GM12801 (cell line): ENCODE measurements around the gene HPCA.

ENCODE experiments used
- TF ChIP-seq, protein P1 (sequence below): IDR thresholded peaks from one replicate; pipeline ENCODE4 v1.5.1; 2011; ENCODE audit warnings: control low read depth; ENCODE audit not compliant: insufficient read length; ENCODE audit errors: extremely low read depth

Gene HPCA

DNA sequence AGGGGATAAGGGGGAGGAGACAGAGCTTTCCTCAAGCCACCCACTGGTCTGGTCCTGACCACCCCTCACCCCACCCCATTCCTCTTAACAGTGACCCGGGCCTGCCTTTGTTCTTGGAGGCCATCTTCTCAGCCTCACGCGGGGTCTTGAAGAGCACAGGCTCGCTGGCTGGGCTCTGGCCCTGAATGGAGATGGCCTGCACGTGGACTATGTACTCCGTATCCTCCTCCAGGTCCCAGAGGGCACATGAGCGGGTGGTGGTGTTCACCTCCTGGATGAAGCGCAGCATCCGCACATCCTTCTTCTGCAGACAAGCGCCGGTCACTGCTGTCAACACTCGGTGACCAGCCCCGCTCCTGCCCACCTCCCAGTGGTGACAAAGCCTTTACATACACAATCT, 18.2 kb upstream of the HPCA start:
- TF ChIP-seq, protein P1, sequence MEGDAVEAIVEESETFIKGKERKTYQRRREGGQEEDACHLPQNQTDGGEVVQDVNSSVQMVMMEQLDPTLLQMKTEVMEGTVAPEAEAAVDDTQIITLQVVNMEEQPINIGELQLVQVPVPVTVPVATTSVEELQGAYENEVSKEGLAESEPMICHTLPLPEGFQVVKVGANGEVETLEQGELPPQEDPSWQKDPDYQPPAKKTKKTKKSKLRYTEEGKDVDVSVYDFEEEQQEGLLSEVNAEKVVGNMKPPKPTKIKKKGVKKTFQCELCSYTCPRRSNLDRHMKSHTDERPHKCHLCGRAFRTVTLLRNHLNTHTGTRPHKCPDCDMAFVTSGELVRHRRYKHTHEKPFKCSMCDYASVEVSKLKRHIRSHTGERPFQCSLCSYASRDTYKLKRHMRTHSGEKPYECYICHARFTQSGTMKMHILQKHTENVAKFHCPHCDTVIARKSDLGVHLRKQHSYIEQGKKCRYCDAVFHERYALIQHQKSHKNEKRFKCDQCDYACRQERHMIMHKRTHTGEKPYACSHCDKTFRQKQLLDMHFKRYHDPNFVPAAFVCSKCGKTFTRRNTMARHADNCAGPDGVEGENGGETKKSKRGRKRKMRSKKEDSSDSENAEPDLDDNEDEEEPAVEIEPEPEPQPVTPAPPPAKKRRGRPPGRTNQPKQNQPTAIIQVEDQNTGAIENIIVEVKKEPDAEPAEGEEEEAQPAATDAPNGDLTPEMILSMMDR = no peak

DNA sequence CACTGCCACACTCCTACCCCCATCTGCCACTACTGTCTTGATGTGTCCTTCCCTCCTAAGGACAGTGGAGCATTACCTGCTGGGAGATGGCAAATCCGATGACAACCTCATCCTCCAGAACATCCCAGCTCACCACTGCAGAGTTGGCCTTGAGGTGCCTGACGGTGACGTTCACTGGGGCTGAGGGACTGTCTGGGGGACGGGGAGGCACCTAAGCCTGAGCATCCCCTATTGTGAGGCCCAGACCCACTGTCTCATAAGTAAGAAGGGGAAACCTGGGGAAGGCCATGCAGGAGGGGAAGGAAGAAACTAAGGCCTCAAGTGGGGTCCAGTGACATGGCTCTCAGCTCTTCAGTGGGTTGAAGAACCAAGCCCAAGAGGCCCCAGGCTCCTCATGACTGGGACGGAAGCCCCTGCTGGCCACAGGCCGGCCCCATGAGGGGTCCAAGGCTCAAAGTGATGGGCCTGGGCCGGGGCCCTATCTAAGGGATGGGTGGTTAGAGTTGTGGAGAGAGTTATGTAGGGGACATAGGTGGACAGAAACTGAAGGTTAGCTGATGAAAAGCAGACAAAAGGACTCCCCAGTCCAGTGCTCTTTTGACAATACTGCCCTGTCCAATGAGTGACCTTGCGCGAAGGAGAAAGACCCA, 17.4 kb upstream of the HPCA start:
- TF ChIP-seq, protein P1 = no peak

DNA sequence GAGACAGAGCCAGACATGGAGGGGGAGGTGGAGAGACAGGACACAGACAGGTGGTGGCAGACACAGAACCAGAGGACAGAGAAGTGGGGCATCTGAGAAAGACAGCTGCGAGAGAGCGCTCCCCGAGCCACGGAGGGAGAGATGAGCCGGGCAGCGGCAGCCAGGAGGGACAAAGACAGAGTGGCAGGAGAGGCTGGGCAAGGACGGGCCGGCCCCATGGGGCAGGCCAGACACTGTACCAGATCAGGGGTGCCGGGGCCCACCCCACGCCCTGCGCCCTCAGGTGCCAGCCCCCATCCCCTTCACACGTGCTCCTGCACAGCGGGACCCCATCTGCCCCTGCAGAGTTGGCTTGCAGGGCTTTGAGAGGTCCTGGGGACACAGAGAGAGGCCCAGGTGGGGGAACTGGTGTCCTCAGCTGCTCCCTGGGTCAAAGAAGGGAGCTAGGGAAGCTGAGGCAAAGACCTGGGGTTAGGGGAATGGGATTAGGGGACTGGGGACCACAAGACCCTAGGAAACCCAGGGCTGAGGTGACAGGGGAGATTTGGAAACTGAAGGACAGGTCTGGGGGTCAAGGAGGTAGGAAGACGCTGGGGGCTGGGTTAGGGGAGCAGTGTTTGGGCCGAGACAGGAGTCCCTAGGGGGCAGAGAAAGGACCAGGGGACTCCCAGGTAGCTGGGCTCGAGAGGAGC, 16.2 kb upstream of the HPCA start:
- TF ChIP-seq, protein P1 = no peak

DNA sequence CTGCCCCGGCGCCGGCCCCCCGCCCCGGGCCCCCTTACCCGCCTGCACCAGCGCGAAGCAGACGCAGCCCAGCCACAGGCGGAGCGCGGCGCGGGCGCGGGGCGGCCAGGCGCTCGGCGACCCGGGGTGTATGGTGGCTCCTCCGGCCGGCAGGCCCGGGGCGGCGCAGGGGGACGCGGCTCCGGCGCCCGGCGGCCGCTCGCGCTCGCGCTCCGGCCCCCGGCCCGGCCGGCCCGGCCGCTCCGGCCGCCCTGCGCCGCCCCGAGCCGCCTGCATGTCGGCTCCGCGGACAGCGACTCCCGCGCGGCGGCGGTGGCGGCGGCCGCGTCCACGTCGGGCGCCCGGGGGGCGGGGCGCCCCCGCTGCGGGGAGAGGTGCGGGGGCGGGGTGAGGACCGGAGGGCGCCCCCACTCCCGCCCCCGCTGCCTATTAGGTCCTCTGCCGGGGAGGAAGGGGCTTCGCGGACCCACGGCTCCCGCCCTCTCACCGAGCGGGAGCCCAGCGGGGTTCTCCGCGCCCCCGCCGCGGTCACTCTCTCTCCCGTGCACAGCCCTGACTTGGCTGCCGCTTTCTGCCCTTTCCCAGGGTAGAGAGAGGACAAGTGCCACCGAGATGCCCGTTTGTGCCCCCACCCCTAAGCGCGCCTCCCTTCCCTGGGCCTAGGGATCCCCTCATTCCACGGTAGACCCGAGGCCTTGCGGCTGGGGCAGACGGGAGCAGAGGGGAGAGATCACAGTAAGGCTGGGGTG, 15.5 kb upstream of the HPCA start, which contains the start of gene FNDC5:
FNDC5 (minus strand) TSS at position 298 of the 749 bp plus-strand sequence.
- TF ChIP-seq, protein P1 = no peak

DNA sequence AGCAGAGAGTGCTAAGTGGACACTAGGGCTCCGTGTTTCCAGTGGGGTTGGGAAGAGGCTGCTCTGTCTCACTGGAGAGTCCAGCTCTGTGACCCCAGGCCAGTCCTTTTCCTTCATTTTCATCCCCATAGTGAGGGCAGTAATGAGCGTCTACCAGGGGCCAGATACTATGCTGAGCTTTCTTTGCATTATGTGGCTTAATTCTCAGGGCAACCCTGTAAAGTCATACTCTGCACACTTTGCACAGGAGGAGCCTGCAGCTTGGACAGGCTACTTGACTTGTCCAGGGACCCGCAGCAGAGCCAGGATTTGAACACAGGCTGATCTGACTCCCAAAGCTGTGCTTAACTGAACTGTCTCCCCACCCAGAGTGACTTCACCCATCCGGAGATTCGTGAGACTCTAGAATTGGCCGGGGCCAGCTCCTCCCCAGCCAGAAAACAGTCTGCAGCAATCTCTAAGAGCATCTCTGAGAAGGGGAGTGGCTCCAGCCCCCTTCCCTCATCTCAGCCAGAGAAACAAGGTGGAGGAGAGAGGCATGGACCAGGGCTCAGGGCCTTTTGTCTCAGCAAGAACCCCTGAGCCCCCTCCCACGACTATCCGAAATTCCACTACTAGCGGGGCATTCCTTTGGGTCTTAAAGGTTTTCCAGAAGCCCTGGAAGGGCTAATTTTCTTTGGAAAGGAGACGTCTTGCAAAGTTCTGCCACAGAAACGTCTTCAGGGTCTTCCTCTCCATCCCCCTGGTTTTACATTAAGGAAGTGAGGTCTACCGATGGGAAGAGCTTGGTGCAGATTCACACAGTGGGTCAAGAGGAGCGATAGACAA, 14.7 kb upstream of the HPCA start:
- TF ChIP-seq, protein P1 = no peak

DNA sequence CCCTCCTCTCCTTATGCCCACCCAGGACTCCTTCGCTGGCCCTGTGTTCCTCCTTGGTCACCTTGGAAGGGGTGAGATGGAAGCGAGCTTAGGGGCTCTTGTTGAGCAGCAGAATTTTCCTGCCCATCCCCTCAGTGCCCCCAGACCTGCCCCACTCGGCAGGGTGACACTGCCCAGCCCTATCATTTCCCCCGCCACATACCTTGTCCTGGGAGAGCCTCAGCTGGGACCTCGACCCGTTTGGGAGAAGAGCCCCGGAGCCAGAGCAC, 14.2 kb upstream of the HPCA start:
- TF ChIP-seq, protein P1 = no peak

DNA sequence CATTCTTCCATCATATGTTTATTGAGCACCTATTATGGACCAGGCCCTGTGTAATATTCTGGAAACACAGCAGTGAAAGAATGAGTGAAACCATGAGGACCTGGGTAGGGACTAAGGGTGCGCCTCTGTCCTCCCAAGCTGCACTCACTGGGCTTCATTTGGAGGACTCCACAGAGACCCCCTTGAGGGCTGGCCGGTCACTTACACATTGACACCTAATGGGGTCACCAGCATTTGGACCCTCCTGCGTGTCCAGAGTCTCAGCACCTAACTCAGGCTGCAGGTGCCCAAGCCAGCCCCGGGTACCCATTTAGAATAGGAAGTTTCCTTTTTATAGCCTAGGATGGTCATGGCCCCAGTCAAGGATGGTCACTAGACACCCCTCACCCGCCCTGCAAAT, 12.8 kb upstream of the HPCA start:
- TF ChIP-seq, protein P1 = no peak
